GM23248 (cell line): ENCODE data around the gene IL1RAPL1. TPM values are rescaled to one million over a fixed set of nuclear protein-coding genes. Genes with fewer than 3 reads are reported as not detected.
"Not testable (repeated sequence)": the region's sequence is repeated elsewhere in the genome, so short reads cannot be mapped to it uniquely, and the experiment has no call there.

Experiments used
- DNase-seq: peaks from one replicate; pipeline ENCODE4 v3.0.0-alpha.2; 2015
- H2AFZ ChIP-seq: fragments of 200-600 bp; sonication (generic); 2 replicates; pipeline ENCODE4 v1.6.1; 2016; ENCODE audit warnings: antibody characterized with exemption
- H3F3A ChIP-seq: fragments of 200-600 bp; sonication (generic); 2 replicates; pipeline ENCODE4 v1.6.1; 2016; ENCODE audit warnings: mild to moderate bottlenecking, antibody characterized with exemption, mixed run types; ENCODE audit not compliant: insufficient read depth
- H3K27ac ChIP-seq: fragments of 200-600 bp; sonication (generic); 2 replicates; pipeline ENCODE4 v1.5.1; 2016; ENCODE audit warnings: mild to moderate bottlenecking
- H3K27me3 ChIP-seq: fragments of 200-600 bp; sonication (generic); replicated peaks from 2 replicates; pipeline ENCODE4 v1.6.1; 2016; ENCODE audit warnings: mild to moderate bottlenecking; ENCODE audit not compliant: insufficient read depth
- H3K36me3 ChIP-seq: fragments of 200-600 bp; sonication (generic); 2 replicates; pipeline ENCODE4 v1.6.1; 2016; ENCODE audit warnings: low read depth, mild to moderate bottlenecking
- H3K4me1 ChIP-seq: fragments of 200-600 bp; sonication (generic); 2 replicates; pipeline ENCODE4 v1.6.1; 2016; ENCODE audit warnings: mild to moderate bottlenecking; ENCODE audit not compliant: insufficient read depth
- H3K4me2 ChIP-seq: fragments of 200-600 bp; sonication (generic); one replicate; pipeline ENCODE4 v1.6.1; 2016; ENCODE audit warnings: mild to moderate bottlenecking; ENCODE audit not compliant: unreplicated experiment
- H3K4me3 ChIP-seq: fragments of 200-600 bp; sonication (generic); 2 replicates; pipeline ENCODE4 v1.5.1; 2016; ENCODE audit warnings: mild to moderate bottlenecking
- H3K79me2 ChIP-seq: fragments of 200-600 bp; sonication (generic); 2 replicates; pipeline ENCODE4 v1.6.1; 2016; ENCODE audit warnings: mild to moderate bottlenecking; ENCODE audit not compliant: insufficient read depth
- H3K9ac ChIP-seq: fragments of 200-600 bp; sonication (generic); 2 replicates; pipeline ENCODE4 v1.6.1; 2016; ENCODE audit warnings: mild to moderate bottlenecking
- H3K9me2 ChIP-seq: fragments of 200-600 bp; sonication (generic); 2 replicates; pipeline ENCODE4 v1.6.1; 2016; ENCODE audit warnings: mixed run types, mild to moderate bottlenecking, moderate library complexity; ENCODE audit not compliant: insufficient read depth
- H3K9me3 ChIP-seq: fragments of 200-600 bp; sonication (generic); one replicate; pipeline ENCODE4 v1.6.1; 2017; ENCODE audit warnings: low read depth
- H4K20me1 ChIP-seq: fragments of 200-600 bp; sonication (generic); 2 replicates; pipeline ENCODE4 v1.6.0; 2016; ENCODE audit not compliant: insufficient read depth
- EZH2 ChIP-seq: fragments of 200-600 bp; sonication (generic); IDR thresholded peaks from 2 replicates; pipeline ENCODE4 v1.6.1; 2018; ENCODE audit warnings: antibody characterized with exemption, mild to moderate bottlenecking; ENCODE audit not compliant: insufficient read depth, poor library complexity, severe bottlenecking
- EZH2phosphoT487 ChIP-seq: fragments of 200-600 bp; sonication (generic); IDR thresholded peaks from 2 replicates; pipeline ENCODE4 v1.6.1; 2018; ENCODE audit warnings: antibody characterized with exemption, moderate library complexity, mild to moderate bottlenecking, low read depth; ENCODE audit not compliant: insufficient read depth
- WGBS, 2 experiments: methylation state at CpG; one replicate each; pipeline ENCODE4 v1.1.6; 2015 to 2017; ENCODE audit warnings: low lambda C conversion rate in 2 of 2, low coverage in 1 of 2; ENCODE audit errors: missing lambda C conversion rate in 2 of 2; 5-methylcytosine and 5-hydroxymethylcytosine counted together
- in situ Hi-C: fragments of 300-500 bp; cut with MboI; formaldehyde crosslinking; loops from 2 replicates; pipeline ENCODE4 v1.15.0; 2020
- polyA plus RNA-seq: library from polyadenylated mRNA; unstranded; fragments of >200 nt; fragmentation: Nextera tagmentation; extraction: Ambion mirVana; gene quantifications from 2 replicates; pipeline ENCODE4 v1.2.1, GENCODE V29; 2016
- total RNA-seq: library from RNA; depleted of rRNA; stranded (reverse); fragments of >200 nt; shearing (Covaris generic); gene quantifications from 2 replicates; pipeline ENCODE4 v1.2.3, GENCODE V29; 2014

The IL1RAPL1 gene
- total and polyA plus RNA-seq, 2 experiments from 2014 or later, result not detected

DNA sequence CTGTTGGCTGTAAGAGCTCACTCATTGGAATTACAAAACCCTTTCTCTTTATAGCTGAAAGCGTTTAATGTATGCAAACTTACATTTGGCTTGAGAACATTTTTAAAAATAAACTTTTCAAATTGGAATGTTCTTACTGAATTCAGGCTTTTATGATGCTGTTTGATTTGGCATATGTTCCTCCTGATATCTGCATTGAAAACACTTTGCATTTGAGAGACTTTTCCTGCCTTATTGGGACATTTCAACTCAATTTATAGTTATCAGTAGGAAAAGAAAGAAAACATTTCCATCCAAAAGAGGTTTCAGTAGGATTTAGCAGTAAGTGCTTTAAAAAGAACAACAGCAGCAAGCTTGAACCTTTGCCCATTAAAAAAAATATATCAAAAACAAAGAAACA lies 520.0 kb downstream of the IL1RAPL1 start:
- no peak overlapping the region for H3K4me3 ChIP-seq
- no peaks in the 10 kb centered on the region for H3F3A ChIP-seq
- H3K79me2 ChIP-seq, result no peaks in the 10 kb centered on the region
- in situ Hi-C loops, result no loop called here
- no peaks in the 10 kb centered on the region for H3K4me1 ChIP-seq
- H3K36me3 ChIP-seq, result no peaks in the 10 kb centered on the region
- no peaks in the 10 kb centered on the region for H3K9me2 ChIP-seq
- H4K20me1 ChIP-seq, result no peaks in the 10 kb centered on the region
- H3K4me2 ChIP-seq, result no peak overlapping the region
- no peak for TF ChIP-seq EZH2
- no peak for TF ChIP-seq EZH2phosphoT487
- WGBS, 2 experiments, result 0% methylated on average over 1 of the region's 1 CpG
- no peak for DNase-seq
- H3K27ac ChIP-seq, result no peak overlapping the region
- no peak overlapping the region for H3K9ac ChIP-seq
- no peaks in the 10 kb centered on the region for H3K9me3 ChIP-seq
- no peaks in the 10 kb centered on the region for H3K27me3 ChIP-seq
- H2AFZ ChIP-seq, result no peak overlapping the region

GRCh38 chrX:29110041-29110440 lies 522.8 kb downstream of the IL1RAPL1 start:
- H3K9me2 ChIP-seq, result no peaks in the 10 kb centered on the region
- no peaks in the 10 kb centered on the region for H3K4me1 ChIP-seq
- 15 to 33% methylated on average over 3 of the region's 3 CpGs for WGBS, 2 experiments
- H3F3A ChIP-seq, result no peaks in the 10 kb centered on the region
- TF ChIP-seq EZH2phosphoT487 (no peak), EZH2 (no peak)
- no peaks in the 10 kb centered on the region for H3K9me3 ChIP-seq
- DNase-seq, result no peak
- no peaks in the 10 kb centered on the region for H4K20me1 ChIP-seq
- no peaks in the 10 kb centered on the region for H3K79me2 ChIP-seq
- H3K4me3 ChIP-seq, result no peak overlapping the region
- in situ Hi-C loops, result no loop called here
- no peaks in the 10 kb centered on the region for H3K27me3 ChIP-seq
- H3K9ac ChIP-seq, result no peak overlapping the region
- H2AFZ ChIP-seq, result no peak overlapping the region
- H3K27ac ChIP-seq, result no peak overlapping the region
- no peak overlapping the region for H3K4me2 ChIP-seq
- no peaks in the 10 kb centered on the region for H3K36me3 ChIP-seq

DNA sequence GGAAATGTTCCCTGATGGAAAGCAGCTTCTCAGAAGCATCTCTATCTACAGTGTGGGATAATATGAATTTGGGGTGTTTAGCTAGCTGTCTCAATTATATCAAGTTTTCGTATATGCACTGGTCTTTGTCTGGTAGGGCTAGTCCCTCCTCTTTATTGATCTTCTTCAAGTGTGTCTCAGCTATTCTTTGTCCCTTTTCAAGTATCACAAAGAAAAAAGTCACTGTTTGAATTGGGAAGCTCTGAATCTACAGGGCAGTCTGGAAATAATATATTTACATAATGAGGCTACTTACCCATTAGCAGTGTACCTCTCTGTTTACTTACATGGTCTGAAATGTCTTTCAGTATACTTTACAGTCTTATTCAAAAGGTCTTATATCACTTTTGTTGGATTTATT lies 526.0 kb downstream of the IL1RAPL1 start:
- Histone ChIP-seq H3K9ac (no peak overlapping the region), H3K4me3 (no peak overlapping the region), H3K27me3 (no peaks in the 10 kb centered on the region), H3F3A (no peaks in the 10 kb centered on the region), H3K36me3 (no peaks in the 10 kb centered on the region), H4K20me1 (no peaks in the 10 kb centered on the region), H3K27ac (no peak overlapping the region), H2AFZ (no peak overlapping the region), H3K79me2 (no peaks in the 10 kb centered on the region), H3K4me1 (no peaks in the 10 kb centered on the region), H3K9me3 (no peaks in the 10 kb centered on the region), H3K9me2 (no peaks in the 10 kb centered on the region), H3K4me2 (no peak overlapping the region)
- no peak for DNase-seq
- 47 to 67% methylated on average over 1 of the region's 1 CpG for WGBS, 2 experiments
- in situ Hi-C loops, result no loop called here
- TF ChIP-seq EZH2phosphoT487, result no peak
- TF ChIP-seq EZH2, result no peak

DNA sequence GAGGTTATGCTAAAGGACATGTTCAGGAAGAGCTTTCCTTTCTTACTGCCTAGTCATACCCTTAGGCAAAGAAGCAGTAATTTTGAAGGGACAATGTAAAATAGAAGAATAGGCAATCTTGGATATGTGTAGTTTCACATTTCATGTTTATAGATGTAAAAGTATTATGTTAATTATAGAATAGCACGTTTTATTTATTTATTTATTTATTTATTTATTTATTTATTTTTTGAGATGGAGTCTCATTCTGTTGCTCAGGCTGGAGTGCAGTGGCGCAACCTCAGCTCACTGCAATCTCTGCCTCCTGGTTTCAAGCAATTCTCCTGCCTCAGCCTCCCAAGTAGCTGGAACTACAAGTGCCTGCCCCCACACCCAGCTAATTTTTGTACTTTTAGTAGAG lies 535.6 kb downstream of the IL1RAPL1 start:
- H2AFZ ChIP-seq, in situ Hi-C loops: not testable (repeated sequence)

DNA sequence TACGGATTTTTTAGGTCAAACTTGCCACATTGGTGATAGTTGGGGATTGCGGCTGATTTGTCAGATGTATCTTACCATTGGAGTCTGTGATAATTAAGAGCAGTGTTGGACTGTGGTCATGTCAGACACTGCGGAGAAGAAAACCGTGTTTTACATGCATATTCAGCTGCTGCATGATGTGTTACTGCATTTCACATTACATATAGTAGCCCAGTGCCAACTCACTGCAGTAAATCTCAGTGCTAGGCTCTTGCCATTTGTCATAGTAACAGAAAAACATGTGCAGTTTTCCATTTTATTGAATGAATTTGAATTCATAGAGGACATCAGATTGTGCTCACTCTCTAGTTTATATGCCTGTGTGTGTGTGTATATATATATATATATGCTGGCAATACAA lies 543.7 kb downstream of the IL1RAPL1 start:
- in situ Hi-C loops, result no loop called here
- Histone ChIP-seq H3K27ac (no peak overlapping the region), H3K4me2 (no peak overlapping the region), H3K27me3 (no peaks in the 10 kb centered on the region), H3K36me3 (no peaks in the 10 kb centered on the region), H4K20me1 (no peaks in the 10 kb centered on the region), H3K4me1 (no peaks in the 10 kb centered on the region), H3K79me2 (no peaks in the 10 kb centered on the region), H3K9ac (no peak overlapping the region), H3K9me2 (no peaks in the 10 kb centered on the region), H3F3A (no peaks in the 10 kb centered on the region), H3K9me3 (no peaks in the 10 kb centered on the region), H3K4me3 (no peak overlapping the region), H2AFZ (no peak overlapping the region)
- no peak for DNase-seq
- WGBS, 2 experiments, result 24 to 29% methylated on average over 4 of the region's 4 CpGs
- TF ChIP-seq EZH2 (no peak), EZH2phosphoT487 (no peak)

More for the DNA sequence above, 535.6 kb downstream of the IL1RAPL1 start:
- not testable (repeated sequence) for H3K27me3 ChIP-seq, H3K4me2 ChIP-seq, H3K9me2 ChIP-seq, H4K20me1 ChIP-seq, H3F3A ChIP-seq, H3K4me1 ChIP-seq, H3K36me3 ChIP-seq, H3K9me3 ChIP-seq, H3K79me2 ChIP-seq, H3K27ac ChIP-seq, DNase-seq, H3K9ac ChIP-seq, H3K4me3 ChIP-seq
- 30 to 34% methylated on average over 2 of the region's 2 CpGs for WGBS, 2 experiments
